ENCODE results near the gene CLMN.

CLMN gene

DNA sequence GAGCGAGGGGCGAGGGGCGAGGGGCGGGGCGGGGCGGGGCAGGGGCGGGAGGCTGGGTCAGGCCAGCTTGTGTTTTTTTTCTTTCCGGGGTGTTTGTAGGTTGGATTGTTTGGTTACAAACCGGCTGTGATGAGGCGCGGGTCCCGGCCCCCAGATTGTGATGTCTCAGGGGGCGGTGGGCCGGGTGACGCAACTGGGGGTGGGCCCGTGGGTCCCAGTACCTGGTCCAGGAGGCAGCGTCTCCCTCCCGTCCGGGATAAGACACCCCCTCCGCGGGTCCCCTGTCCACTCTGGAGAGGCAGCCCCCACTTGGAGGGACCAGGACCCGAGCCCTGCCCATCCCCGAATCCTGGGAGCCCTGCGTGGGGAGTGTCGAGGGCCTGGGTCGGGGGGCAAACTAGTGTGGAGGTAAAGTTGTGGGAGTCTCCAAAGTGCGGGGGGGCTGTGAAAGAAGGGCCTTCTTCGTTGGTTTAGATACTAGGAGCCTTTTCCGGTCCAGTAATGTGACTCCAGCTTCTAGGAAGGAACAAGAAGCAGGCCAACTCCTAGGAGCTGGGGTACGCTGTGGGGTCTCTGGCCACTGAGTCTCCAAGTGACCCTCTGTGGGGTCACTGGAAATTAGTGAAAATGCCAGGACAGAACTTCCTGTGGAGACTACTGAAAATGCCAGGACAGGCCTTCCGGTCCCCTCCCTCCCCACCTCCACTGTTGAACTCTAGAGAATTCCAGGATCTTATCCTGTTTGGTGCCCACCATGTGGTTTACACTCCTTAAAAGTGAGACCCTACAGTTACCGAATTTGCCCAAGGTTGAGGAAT lies 579 bp upstream of the CLMN start:
- no peak for FAIRE-seq

DNA sequence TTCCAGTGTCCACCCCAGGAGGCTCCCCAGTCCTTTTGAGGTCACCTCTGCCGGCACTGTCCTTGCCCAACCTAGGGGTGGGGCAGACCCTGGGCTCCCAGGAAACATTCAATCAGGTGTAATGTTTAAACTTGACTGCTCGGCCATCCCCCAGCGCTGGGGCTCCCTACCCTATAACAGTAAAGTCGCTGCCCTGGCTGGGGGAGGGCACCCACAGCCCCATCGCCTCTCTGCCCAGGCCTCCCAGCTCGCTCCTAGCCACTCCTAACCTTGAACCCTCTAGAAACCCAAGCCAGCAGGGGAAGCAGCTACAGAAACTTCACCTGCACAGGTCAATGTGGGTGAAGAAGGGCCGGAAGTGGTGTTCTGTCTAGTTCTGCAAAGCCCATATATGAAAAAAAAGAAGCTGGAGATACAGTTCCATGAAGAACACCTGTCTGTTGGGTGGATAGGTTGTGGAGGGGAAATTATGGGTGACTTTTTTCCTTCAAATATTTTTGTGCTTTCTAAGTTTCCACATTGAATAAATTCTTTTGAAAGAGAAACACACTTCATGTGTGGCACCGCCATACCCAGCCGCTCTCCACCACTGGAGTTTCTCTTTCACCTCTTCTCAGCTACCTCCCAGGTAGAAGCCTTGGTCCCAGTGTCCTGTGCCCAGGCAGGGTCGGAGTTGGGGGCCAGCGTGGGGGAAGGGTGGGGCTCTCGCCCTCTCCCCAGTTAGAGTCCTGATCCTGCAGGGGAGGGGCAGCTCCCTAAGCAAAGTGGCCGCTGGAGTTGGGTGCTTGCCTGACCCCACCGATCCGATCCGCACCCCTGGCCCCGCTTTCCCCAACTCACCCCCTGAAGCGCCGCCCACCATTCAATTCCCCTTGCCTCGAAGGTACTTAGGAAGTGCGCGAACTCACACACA lies 1.1 kb downstream of the CLMN start:
- no peak for FAIRE-seq

DNA sequence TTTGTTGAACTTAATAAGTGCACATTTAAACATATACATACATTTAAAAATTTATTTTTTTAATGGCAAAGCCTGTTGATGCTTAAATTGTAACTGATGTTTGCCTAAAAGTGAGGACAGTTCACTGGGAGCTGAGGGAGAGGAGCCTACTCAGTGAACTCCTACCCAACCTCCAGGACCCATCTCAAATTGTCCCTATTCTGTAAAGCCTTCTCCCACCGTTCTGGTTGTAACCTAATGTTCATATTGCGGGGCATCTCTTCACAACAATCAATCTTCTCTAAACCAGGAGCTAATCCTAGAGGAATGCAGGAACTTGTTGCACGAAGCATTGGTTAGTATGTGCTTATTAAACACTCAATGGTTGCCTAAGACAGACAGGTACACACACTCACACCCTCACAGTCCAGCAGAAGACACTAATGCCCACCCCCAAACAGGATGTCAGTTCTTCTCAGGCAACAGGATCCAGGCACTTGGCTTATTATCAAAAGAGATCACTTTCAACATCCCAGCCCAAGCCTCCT lies 1.8 kb downstream of the CLMN start:
- no peak for FAIRE-seq

DNA sequence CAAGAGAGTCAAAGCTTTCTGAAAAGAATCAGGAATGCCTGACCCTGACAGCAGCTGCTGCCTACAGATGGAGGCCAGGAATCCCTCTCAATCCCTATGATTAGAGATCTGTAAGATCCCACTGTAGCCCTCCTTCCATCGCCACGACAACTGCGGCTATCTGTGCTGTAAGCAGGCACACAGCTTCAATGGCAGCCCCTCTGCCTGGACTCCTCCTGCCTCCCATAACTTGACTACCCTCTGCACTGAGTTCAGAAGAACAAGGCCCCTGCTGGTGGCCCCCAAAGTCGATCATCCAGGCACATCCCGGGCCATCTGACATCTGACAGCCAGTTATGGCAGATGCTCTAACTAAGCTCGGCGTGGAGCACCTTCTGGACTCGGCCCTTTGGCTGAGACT lies 2.9 kb downstream of the CLMN start:
- no peak for FAIRE-seq

DNA sequence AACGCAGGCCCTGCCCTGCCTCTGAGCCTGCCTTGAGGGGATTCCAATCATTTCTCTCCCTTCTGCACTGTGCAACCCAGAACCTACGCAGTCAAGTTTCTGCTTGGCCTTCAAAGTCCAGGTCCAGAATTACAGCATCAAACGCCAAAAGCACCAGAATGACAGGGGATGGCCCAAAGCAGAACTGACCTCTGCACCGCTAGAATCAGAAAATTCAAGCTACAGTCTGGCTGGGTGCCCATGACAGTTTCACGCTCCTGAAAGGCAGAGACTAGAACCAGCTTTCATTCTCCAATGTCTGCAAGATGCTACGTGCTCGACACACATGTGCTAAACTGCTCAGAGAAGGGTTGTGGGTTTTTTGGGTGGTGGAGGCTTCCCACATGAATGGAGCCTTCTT lies 4.1 kb downstream of the CLMN start:
- FAIRE-seq = no peak

DNA sequence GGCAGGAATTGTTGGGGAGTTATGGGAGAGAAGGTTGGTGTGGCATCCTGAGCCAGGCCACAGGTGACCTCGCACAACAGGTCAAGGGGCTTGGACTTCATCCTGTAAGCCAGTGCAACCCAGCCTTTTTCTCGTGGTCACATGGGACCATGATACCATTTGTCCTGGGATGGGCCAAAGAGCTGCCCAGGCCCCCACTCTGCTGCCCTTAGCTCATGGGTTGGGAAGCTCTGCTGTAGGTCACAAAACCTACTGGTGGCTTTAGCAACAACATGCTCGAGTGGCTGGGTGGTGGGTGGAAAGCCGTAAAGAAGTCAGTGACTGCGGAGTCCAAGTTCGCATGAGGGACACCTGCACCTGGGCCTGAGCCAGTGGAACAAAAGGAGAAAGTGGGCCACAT lies 4.6 kb downstream of the CLMN start:
- FAIRE-seq = no peak

DNA sequence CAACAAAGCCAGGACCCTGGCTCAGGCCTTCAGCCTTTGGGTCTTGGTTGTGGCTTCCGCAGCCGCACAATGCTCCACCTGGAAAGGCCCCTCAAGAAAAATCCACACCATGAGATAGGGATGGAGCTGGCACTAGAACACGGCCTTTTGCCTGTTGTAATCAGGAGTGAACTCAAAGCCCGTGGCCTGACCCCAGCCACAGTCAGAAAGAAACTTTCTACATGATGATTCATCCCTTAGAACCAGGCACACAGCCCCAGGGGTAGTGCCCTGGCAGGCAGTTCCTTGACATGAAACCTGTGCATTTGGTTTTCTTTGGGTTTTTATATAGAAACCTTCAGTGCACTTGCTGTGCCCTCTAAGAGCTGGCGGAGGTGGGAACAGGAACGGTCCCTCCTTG lies 5.1 kb downstream of the CLMN start:
- no peak for FAIRE-seq

DNA sequence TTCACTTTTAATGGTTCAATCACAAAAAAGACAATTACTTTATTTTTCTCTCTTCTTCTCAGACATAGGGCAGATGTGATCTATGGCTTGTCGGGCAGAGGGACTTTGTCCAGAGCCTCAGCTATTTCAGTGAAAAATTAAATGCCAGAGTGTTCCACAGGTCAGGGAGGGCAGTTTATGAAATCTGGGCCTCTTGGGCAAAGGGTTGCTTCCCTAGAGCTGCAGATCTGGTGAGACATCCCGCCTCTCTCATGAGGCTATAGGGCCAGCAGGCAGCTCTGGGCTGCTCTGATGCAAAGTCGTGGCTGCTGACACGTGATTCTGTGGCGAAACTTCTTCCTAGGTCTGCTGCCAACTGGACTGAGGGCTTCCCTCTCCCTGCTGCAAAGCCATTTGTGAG lies 6.0 kb downstream of the CLMN start:
- no peak for FAIRE-seq

DNA sequence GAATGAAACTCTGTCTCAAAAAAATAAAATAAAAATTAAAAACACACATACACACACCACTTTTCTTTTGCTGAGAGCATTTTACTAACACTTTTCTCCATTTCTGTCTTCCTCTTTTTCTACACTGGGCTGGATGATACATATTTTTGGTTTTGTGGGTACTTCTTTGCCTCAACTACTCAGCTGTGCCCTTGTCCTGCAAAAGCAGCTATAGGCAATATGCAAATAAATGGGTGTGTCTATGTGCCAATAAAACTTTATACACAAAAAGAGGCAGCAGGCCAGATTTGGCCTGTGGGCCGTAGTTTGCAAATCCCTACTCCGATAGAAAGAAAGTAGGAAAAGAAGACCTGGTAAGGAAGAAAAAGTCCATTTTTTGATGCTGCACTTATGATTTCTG lies 6.5 kb downstream of the CLMN start:
- no peak for FAIRE-seq

DNA sequence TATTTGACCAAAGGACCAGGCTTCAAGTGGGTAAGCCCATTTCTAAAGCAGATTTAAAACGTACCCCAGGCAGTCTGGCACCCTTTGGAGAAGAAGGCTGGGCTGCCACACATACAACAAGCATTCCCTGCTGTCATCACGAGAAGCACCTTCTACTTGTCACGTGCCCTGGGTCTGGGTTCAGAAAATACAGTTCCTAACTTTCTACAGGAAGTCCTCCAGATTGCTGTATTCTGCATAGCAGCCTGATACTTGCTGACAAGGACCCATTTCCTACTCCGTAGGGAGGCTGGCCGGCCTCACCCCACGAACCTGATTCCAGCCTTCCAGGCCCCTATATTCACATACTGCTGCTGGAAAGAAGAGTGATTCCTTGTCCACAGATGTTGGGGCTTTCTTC lies 7.4 kb downstream of the CLMN start:
- FAIRE-seq = no peak

DNA sequence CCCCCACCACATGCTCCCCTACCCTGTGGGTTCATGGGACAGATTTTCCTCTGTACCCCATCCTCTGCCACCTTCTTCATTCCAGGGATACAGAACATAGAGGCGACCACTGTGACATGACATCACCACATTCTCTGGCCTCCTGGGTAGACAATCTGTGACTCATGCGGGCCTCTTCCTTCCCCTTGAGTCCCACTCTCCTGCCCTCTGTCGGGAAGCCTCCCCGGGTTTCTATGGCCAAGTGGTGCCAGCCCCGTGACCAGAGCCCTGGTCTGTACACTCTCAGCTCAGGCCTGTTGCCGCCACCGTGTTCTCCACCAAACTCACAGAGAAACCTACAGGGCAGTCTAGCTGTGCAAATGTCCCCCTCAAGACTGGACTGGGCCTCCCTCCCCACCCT lies 8.0 kb downstream of the CLMN start:
- FAIRE-seq = no peak

DNA sequence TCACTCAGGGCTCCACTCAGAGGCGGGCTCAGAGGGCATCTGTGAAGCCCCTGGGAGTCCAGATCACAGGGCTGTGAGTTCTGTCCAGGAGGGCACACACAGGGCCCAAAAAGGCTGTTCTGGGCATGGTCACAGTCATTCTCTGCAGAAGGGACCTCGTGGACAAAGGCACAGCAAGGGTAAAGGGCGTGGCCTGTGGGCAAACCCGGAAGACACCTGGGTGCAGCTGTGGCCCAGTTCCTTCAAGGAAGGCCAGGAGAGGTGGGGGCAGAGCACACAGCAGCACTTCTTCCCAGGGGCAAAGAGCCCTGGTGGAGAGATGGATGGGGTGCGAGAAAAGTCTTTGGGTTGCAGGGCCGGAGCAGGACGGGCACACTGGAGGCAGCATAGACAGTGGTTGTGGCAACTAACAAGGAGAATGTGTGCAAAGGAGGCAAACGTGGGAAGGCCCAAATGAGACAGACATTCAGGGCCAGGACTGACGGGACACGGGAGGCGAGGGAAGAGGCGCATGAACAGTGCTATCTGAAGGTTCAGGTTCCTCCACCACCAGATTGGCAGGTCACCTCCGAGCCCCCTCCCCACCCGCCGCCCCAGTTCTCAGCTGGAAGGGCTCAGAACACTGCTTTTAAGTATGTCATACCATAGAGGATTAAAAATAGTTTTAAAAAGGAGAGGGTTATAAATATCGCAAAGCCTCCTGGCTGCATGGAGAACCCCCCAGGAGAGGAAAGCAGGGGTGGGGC lies 8.9 kb downstream of the CLMN start:
- FAIRE-seq = no peak

DNA sequence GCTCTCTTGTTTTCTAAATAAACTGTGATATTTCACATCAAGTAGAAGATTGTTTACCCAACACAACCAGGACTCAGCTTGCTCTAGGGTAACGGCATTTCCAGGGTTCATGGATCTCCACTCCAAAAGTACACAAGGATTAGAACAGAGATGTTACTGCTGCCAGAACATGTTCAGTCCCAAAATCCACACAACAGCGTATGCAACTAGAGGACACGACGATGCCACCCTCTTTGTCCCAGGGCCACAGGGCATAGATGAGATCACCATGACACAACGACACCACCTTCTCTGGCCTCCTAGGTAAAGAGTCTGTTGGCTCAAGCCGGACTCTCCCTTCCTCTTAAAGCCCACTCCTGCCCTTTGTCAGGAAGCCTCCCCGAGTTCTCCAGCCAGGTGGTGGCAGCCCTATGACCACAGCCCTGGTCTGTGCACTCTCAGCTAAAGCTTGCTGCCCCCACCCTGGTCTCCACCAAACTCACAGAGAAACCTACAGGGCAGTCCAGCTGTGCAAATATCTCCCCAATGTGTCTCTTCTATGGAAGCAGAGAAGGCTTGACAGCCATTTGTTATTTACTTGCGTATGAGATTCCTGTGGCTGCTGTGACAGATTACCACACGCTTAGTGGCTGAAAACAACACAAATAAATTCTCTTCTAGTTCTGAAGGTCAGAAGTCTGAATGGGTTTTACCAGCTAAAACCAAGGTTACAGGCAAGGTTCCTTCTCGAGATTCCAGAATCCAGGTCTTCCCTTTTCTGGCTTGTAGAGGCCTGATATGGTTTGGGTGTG lies 10.3 kb downstream of the CLMN start:
- FAIRE-seq = no peak

DNA sequence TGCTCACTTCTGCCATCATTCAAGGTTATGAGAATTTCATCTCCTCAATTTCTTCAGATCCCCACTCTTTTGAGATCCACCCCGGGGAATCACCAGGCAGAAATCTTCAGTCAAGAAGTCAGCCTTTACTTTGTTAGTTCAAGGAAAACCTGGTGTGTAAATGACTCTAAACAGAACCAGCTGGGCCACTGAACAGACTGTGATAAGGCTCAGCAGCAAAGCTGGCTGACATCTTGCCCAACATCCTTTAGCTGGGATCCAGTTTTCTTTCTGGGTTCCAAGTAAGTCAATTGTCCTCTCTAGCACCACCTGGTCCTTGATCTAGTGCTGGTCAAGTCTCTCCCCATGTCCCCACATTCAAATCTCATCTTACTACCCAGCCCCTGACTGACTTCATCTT lies 11.6 kb downstream of the CLMN start:
- no peak for FAIRE-seq

DNA sequence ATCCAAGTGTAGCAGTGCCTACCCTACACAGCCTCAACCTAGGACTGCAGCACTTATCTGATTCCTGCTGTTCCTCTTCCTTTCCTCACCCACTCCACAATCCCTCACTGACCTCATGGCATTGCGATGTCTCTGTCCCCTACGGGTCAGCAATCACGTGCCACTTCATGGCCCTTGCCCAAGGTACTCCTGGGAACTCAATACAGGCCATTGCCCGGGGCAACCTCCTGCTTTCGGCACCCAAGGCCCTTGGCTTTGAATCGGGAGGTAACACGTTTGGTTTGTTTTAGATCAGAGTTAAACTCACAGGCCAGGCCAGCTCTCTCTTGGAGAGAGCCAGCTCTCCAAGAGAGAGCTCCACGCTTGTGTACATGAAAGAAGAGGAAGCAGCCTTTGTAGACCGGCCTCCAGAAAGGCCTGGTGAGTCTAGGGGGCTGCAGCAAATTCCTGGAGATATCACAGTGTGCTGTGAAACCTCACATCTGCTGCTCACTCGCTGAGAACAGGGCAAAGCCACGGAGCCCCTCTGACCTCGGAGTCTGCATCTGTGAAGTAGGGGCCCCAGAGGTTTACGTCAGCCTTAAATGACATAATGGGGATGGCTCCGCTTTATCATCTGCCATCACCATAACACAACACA lies 12.2 kb downstream of the CLMN start:
- no peak for FAIRE-seq

DNA sequence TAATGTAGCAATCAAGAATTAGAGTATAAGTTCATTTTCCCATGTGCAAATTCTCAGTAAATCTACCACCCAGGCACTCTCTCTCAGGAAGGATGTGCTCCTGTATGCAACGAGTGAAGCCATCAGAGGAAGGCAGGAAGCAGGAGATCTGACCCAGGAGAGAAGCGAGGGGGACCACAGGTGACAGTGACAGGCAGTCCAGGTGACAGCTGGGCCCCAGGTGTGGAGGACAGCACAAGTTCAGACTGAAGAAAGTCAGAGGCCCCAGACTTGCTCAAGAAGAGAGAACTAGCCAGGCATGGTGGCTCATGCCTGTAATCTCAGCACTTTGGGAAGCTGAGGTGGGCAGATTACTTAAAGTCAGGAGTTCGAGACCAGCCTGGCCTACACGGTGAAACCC lies 13.8 kb downstream of the CLMN start:
- no peak for FAIRE-seq

DNA sequence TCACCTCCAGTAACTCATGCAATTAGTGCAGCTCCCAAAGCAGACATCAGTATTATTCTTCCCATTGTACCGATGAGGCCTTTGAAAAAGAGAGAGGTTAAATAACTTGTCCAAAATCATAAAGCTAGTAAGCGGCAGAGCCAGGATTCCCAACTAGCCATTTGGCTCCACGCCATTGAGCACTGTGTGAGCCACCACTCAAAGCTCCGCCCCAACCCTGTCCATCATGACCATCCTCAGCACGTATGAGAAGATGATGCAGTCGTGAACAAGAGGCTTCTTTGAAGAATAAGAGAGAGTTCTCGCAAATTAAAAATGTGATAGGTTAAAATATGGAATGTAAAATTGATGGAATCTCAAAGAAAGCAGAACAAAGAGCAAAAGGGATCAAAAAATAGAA lies 14.6 kb downstream of the CLMN start:
- FAIRE-seq = no peak

DNA sequence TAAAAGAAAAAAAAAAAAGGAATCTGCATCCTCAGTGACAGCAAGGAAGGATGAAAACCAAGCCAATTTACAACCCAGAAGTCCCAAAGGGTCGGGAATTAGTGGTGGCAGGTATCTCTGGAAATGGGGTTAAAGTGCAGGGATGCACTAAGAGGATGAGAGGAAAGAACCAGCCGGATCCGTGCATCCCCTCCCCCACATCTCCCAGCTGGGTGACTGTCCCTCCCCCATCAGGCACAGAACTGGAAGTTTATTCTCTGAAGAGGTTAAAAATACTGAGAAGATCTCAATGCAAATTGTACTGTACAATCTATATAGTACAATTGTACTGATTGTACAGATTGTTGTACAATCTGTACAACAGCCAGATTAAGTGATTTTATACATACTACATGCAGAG lies 15.4 kb downstream of the CLMN start:
- no peak for FAIRE-seq

DNA sequence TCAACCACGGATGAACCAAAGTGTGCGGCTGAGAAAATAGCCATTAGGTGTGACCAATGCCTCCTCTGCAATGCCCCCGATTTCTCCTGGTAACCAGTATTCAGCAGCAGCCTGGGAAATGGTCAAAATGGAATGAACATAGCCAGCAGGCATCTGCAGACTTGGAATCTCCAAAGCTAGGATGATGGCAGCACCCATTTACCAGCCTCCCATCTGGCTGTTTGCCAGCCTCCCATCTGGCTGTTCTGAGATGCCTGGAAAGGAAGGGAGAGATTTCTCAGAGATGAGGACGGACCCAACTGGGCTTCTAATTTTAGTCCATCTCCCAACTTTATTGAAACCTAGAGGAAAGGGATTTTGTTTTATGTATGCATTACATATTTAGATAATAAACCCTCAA lies 16.2 kb downstream of the CLMN start:
- no peak for FAIRE-seq

DNA sequence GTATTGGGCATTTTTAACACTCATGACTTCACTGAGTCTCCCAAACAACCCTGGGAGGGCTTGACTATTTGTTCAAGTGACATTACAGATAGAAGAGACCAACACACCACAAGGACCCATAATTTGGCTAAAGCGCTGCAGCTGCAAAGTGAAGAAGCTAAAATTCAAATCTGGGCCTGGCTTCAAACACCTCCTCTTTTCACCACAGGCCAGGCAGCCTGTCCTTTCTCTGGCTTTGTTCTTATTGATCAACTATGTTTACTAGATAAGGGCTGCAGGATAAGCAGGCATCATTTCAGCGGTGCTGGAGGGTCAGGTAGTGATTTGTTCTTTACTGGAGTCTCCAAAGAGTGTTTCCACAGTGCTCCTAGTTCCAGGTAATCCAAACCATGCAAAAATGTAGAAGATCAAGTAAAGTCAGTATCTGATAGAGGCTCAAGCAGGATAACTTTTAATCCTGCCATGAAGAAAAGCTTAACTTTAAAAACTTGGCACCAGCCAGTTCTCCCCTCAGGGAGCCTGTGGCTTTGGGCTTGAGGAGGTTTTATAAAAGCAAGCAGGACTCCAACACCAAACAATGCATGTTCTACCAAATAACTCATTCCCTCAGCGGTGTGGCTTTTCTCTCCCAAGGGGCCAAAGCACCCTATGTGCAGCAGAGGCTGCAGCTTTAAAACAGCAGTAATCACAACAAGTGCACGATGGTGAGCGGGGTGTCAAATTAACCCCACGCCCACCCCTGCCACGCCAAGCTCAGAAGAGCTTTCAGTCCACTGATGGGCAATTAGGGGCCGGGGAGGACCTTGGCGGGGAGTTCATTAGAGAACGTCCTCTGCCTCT lies 16.8 kb downstream of the CLMN start:
- no peak for FAIRE-seq
